GM18502 (cell line): ENCODE results near the gene COL9A1.

Experiments used
- ATAC-seq: cut with Tn5 transposase; IDR thresholded peaks from one replicate; pipeline ENCODE4 v1.9.1; 2021; ENCODE audit warnings: mild to moderate bottlenecking; ENCODE audit not compliant: unreplicated experiment, poor library complexity

The COL9A1 gene

GRCh38 chr6:70292193-70292592 lies 10.7 kb downstream of the COL9A1 start:
- no peak for ATAC-seq

- no peak for ATAC-seq
Measured at GRCh38 chr6:70289299-70289698, 13.6 kb downstream of the COL9A1 start.

- no peak for ATAC-seq
Measured at GRCh38 chr6:70286905-70287304, 16.0 kb downstream of the COL9A1 start.

- ATAC-seq = no peak
Measured at GRCh38 chr6:70285201-70285600, 17.7 kb downstream of the COL9A1 start.

GRCh38 chr6:70282919-70283461 lies 19.9 kb downstream of the COL9A1 start:
- ATAC-seq = no peak

GRCh38 chr6:70282312-70282918 lies 20.5 kb downstream of the COL9A1 start:
- ATAC-seq = no peak

GRCh38 chr6:70281923-70282311 lies 21.0 kb downstream of the COL9A1 start:
- ATAC-seq = no peak

- ATAC-seq = no peak
Measured at GRCh38 chr6:70280400-70280853, 22.5 kb downstream of the COL9A1 start.

GRCh38 chr6:70277470-70277869 lies 25.4 kb downstream of the COL9A1 start:
- ATAC-seq = no peak

- ATAC-seq = no peak
Measured at GRCh38 chr6:70274338-70274737, 28.5 kb downstream of the COL9A1 start.

GRCh38 chr6:70272071-70272470 lies 30.8 kb downstream of the COL9A1 start:
- ATAC-seq = no peak

GRCh38 chr6:70270287-70271005 lies 32.4 kb downstream of the COL9A1 start:
- no peak for ATAC-seq

- ATAC-seq = no peak
Measured at GRCh38 chr6:70266142-70266541, 36.7 kb downstream of the COL9A1 start.

GRCh38 chr6:70264306-70264705 lies 38.6 kb downstream of the COL9A1 start:
- no peak for ATAC-seq

GRCh38 chr6:70258483-70258882 lies 44.4 kb downstream of the COL9A1 start:
- ATAC-seq = no peak

- ATAC-seq = no peak
Measured at GRCh38 chr6:70257768-70258273, 45.1 kb downstream of the COL9A1 start.

- no peak for ATAC-seq
Measured at GRCh38 chr6:70254784-70255183, 48.1 kb downstream of the COL9A1 start.

GRCh38 chr6:70253923-70254322 lies 49.0 kb downstream of the COL9A1 start:
- ATAC-seq = no peak

GRCh38 chr6:70252604-70253003 lies 50.3 kb downstream of the COL9A1 start:
- no peak for ATAC-seq

GRCh38 chr6:70246118-70246517 lies 56.8 kb downstream of the COL9A1 start:
- no peak for ATAC-seq

GRCh38 chr6:70241991-70242420 lies 60.9 kb downstream of the COL9A1 start:
- ATAC-seq = no peak
